H9 (cell line): Measurements from ENCODE around the gene OXSR1. TPM values are rescaled to one million over a fixed set of nuclear protein-coding genes. Genes with fewer than 3 reads are reported as not detected.

Experiments used
- DNase-seq: peaks from one replicate; pipeline ENCODE4 v3.0.0-alpha.2; 2017
- H2AFZ ChIP-seq: one replicate; pipeline ENCODE4 v1.6.1; 2013; ENCODE audit warnings: mild to moderate bottlenecking, low read length, control low read depth, moderate library complexity
- H2AK5ac ChIP-seq: 2 replicates; pipeline ENCODE4 v1.6.1; 2013; ENCODE audit warnings: low read length, control low read depth, mixed read lengths; ENCODE audit not compliant: insufficient read length
- H2BK120ac ChIP-seq: one replicate; pipeline ENCODE4 v1.6.1; 2013; ENCODE audit warnings: low read depth, mild to moderate bottlenecking, low read length, control low read depth, inconsistent platforms; ENCODE audit not compliant: poor library complexity, severe bottlenecking
- H2BK12ac ChIP-seq: 2 replicates; pipeline ENCODE4 v1.6.1; 2013; ENCODE audit warnings: low read length, control low read depth, mixed read lengths, low read depth; ENCODE audit not compliant: insufficient read length
- H2BK15ac ChIP-seq: 2 replicates; pipeline ENCODE4 v1.6.1; 2013; ENCODE audit warnings: low read depth, low read length, control low read depth
- H2BK20ac ChIP-seq: one replicate; pipeline ENCODE4 v1.6.1; 2013; ENCODE audit warnings: low read depth, mild to moderate bottlenecking, low read length, control low read depth, inconsistent platforms; ENCODE audit not compliant: poor library complexity, severe bottlenecking
- H2BK5ac ChIP-seq: 2 replicates; pipeline ENCODE4 v1.6.1; 2013; ENCODE audit warnings: low read length, control low read depth, mixed read lengths; ENCODE audit not compliant: insufficient read length
- H3K14ac ChIP-seq: 2 replicates; pipeline ENCODE4 v1.6.1; 2013; ENCODE audit warnings: low read length, control low read depth; ENCODE audit not compliant: insufficient read depth
- H3K18ac ChIP-seq: 2 replicates; pipeline ENCODE4 v1.6.1; 2013; ENCODE audit warnings: low read depth, mild to moderate bottlenecking, mixed read lengths, low read length, control low read depth; ENCODE audit not compliant: insufficient read length
- H3K23ac ChIP-seq: 2 replicates; pipeline ENCODE4 v1.6.1; 2013; ENCODE audit warnings: low read length, control low read depth, mixed read lengths, low read depth; ENCODE audit not compliant: insufficient read length
- H3K23me2 ChIP-seq: 2 replicates; pipeline ENCODE4 v1.6.1; 2013; ENCODE audit warnings: low read depth, mild to moderate bottlenecking, mixed read lengths, low read length, control low read depth; ENCODE audit not compliant: insufficient read length, poor library complexity, severe bottlenecking
- H3K27ac ChIP-seq: 2 replicates; pipeline ENCODE4 v1.5.1; 2013; ENCODE audit warnings: low read length, control low read depth, mixed read lengths, low read depth; ENCODE audit not compliant: insufficient read length
- H3K27me3 ChIP-seq: 2 replicates; pipeline ENCODE4 v1.6.1; 2013; ENCODE audit warnings: low read length, control low read depth, inconsistent platforms; ENCODE audit not compliant: insufficient read depth
- H3K4ac ChIP-seq: 2 replicates; pipeline ENCODE4 v1.6.1; 2013; ENCODE audit warnings: low read depth, mild to moderate bottlenecking, control low read depth, inconsistent platforms, low read length, moderate library complexity
- H3K4me1 ChIP-seq: 2 replicates; pipeline ENCODE4 v1.6.1; 2013; ENCODE audit warnings: low read length, control low read depth, inconsistent platforms; ENCODE audit not compliant: insufficient read depth
- H3K4me2 ChIP-seq: 2 replicates; pipeline ENCODE4 v1.6.1; 2013; ENCODE audit warnings: low read length, control low read depth, mixed read lengths; ENCODE audit not compliant: insufficient read length, insufficient read depth
- H3K56ac ChIP-seq: 2 replicates; pipeline ENCODE4 v1.6.1; 2013; ENCODE audit warnings: low read depth, mild to moderate bottlenecking, mixed read lengths, low read length, control low read depth; ENCODE audit not compliant: insufficient read length
- H3K79me1 ChIP-seq: 2 replicates; pipeline ENCODE4 v1.6.1; 2013; ENCODE audit warnings: low read depth, mild to moderate bottlenecking, moderate library complexity, low read length, control low read depth, inconsistent platforms; ENCODE audit not compliant: insufficient read depth, poor library complexity, severe bottlenecking
- H3K79me2 ChIP-seq: 2 replicates; pipeline ENCODE4 v1.6.1; 2013; ENCODE audit warnings: low read length, control low read depth, inconsistent platforms; ENCODE audit not compliant: insufficient read depth
- H3K9ac ChIP-seq: 2 replicates; pipeline ENCODE4 v1.6.1; 2013; ENCODE audit warnings: low read length, control low read depth, mixed read lengths; ENCODE audit not compliant: insufficient read length; ENCODE audit errors: extremely low read depth
- H3K9me3 ChIP-seq: one replicate; pipeline ENCODE4 v1.6.1; 2013; ENCODE audit warnings: low read depth, low read length, inconsistent platforms; ENCODE audit not compliant: control insufficient read depth
- H3T11ph ChIP-seq: one replicate; pipeline ENCODE4 v1.6.1; 2013; ENCODE audit warnings: mild to moderate bottlenecking, low read length, control low read depth, inconsistent platforms
- H4K20me1 ChIP-seq: one replicate; pipeline ENCODE4 v1.6.1; 2013; ENCODE audit not compliant: control insufficient read depth, insufficient read length, insufficient read depth
- H4K5ac ChIP-seq: 2 replicates; pipeline ENCODE4 v1.6.1; 2013; ENCODE audit warnings: low read depth, mild to moderate bottlenecking, mixed read lengths, low read length, control low read depth; ENCODE audit not compliant: insufficient read length
- H4K8ac ChIP-seq: replicated peaks from 2 replicates; pipeline ENCODE4 v1.6.1; 2013; ENCODE audit warnings: low read length, control low read depth, mixed read lengths, low read depth; ENCODE audit not compliant: insufficient read length
- H4K91ac ChIP-seq: 2 replicates; pipeline ENCODE4 v1.6.1; 2013; ENCODE audit warnings: low read depth, mild to moderate bottlenecking, moderate library complexity, mixed read lengths, low read length, control low read depth; ENCODE audit not compliant: insufficient read length
- H3K27ac Mint-ChIP-seq, 3 experiments: 2 replicates in 2 of 3; 3 replicates in 1 of 3; pipeline ENCODE4 v1.8.0; 2020 to 2021; ENCODE audit warnings: mixed read lengths in 3 of 3, mild to moderate bottlenecking in 1 of 3, moderate library complexity in 1 of 3
- H3K27me3 Mint-ChIP-seq: 2 replicates; pipeline ENCODE4 v1.8.0; 2021; ENCODE audit warnings: low read depth, mild to moderate bottlenecking, moderate library complexity, mixed read lengths
- H3K36me3 Mint-ChIP-seq, 3 experiments: 2 replicates in 2 of 3; 3 replicates in 1 of 3; pipeline ENCODE4 v1.8.0; 2020 to 2021; ENCODE audit warnings: low read depth in 3 of 3, mixed read lengths in 3 of 3; ENCODE audit not compliant: insufficient read depth in 1 of 3
- H3K4me1 Mint-ChIP-seq, 2 experiments: 2 replicates each; pipeline ENCODE4 v1.8.0; 2020; ENCODE audit warnings: mixed read lengths in 2 of 2
- H3K4me3 Mint-ChIP-seq, 2 experiments: 2 replicates in 1 of 2; 3 replicates in 1 of 2; pipeline ENCODE4 v1.8.0; 2020 to 2021; ENCODE audit warnings: mild to moderate bottlenecking in 2 of 2, mixed read lengths in 2 of 2, moderate library complexity in 1 of 2
- H3K9me3 Mint-ChIP-seq, 2 experiments: 2 replicates in 1 of 2; 3 replicates in 1 of 2; pipeline ENCODE4 v1.8.0; 2020; ENCODE audit warnings: mild to moderate bottlenecking in 2 of 2, mixed read lengths in 2 of 2, moderate library complexity in 1 of 2
- CTCF ChIP-seq: fragments of 200-600 bp; sonication (generic); conservative IDR thresholded peaks from 3 replicates; pipeline ENCODE4 v1.8.0; 2021; ENCODE audit warnings: antibody characterized with exemption, mild to moderate bottlenecking
- WGBS: extraction: QIAGEN DNeasy Blood & Tissue Kit; methylation state at CpG from one replicate; pipeline ENCODE4 v1.1.7; 2013; ENCODE audit warnings: missing lambda C conversion rate, low lambda C conversion rate, mixed read lengths; ENCODE audit not compliant: insufficient read length; ENCODE audit errors: extremely low coverage; 5-methylcytosine and 5-hydroxymethylcytosine counted together
- total RNA-seq: library from RNA; stranded (reverse); gene quantifications from 2 replicates; pipeline ENCODE4 v1.2.1, GENCODE V29; 2021

The OXSR1 gene
- total RNA-seq, 1 experiment from 2014 or later: 54.1 TPM

GRCh38 chr3:38281895-38282686, 116.8 kb downstream of the OXSR1 start, which contains the start of gene SLC22A14:
Gene SLC22A14, plus strand, starts transcription at chr3:38282294. Its CDS starts 23,733 bp downstream, at chr3:38306027.
- no peaks in the 10 kb centered on the region for H3K9me3 Mint-ChIP-seq
- Histone ChIP-seq H4K20me1 (no peaks in the 10 kb centered on the region), H2AK5ac (no peak within 1 kb of the TSS), H2BK5ac (no peak within 1 kb of the TSS), H3K23me2 (no peaks in the 10 kb centered on the region), H4K5ac (no peak within 1 kb of the TSS), H3K27me3 (no peaks in the 10 kb centered on the region), H3K18ac (no peak within 1 kb of the TSS), H3K14ac (no peak within 1 kb of the TSS), H3K4me2 (no peak within 1 kb of the TSS), H2BK120ac (no peak within 1 kb of the TSS), H3K27ac (no peak within 1 kb of the TSS), H2BK15ac (no peak within 1 kb of the TSS), H3K23ac (no peak within 1 kb of the TSS), H2BK20ac (no peak within 1 kb of the TSS), H3K56ac (no peak within 1 kb of the TSS), H3K9ac (no peak within 1 kb of the TSS), H2AFZ (no peak within 1 kb of the TSS), H3K4me1 (no peaks in the 10 kb centered on the region), H3K79me2 (no peaks in the 10 kb centered on the region), H4K8ac (no peak within 1 kb of the TSS), H3K4ac (no peak within 1 kb of the TSS), H4K91ac (no peak within 1 kb of the TSS), H2BK12ac (no peak within 1 kb of the TSS), H3K9me3 (no peaks in the 10 kb centered on the region), H3K79me1 (no peaks in the 10 kb centered on the region), H3T11ph (no peak within 1 kb of the TSS)
- TF ChIP-seq CTCF: peak; percentile 63
- DNase-seq: peak; percentile 60
- WGBS: no CpG with 5 or more reads among the region's 14 CpGs
- H3K4me3 Mint-ChIP-seq: no peak within 1 kb of the TSS; a peak in 1 of 5 replicates
- peak within 1 kb of the TSS in 1 of 3 experiments; percentile 18; a peak in 1 of 7 replicates for H3K27ac Mint-ChIP-seq
- H3K36me3 Mint-ChIP-seq: 0 out of 7 replicates have a peak, but pooled peaks cover 0 to 2% (median 0%) of the 10 kb centered on the region in 3 experiments
- peaks cover 7 to 9% of the 10 kb centered on the region in 2 experiments for H3K4me1 Mint-ChIP-seq
- H3K27me3 Mint-ChIP-seq: no peaks in the 10 kb centered on the region; the same call in none of the 2 replicates
